Heart left ventricle (tissue), 16 donors: ENCODE measurements around the gene TRIM15. TPM values are rescaled to one million over a fixed set of nuclear protein-coding genes. Genes with fewer than 3 reads are reported as not detected.
"Not testable (repeated sequence)": the region's sequence is repeated elsewhere in the genome, so short reads cannot be mapped to it uniquely, and the experiment has no call there.

Experiments
- ATAC-seq, 4 donors: fragments of 200-7000 bp; cut with Tn5 transposase; one replicate each; pipeline ENCODE4 v1.9.1; 2020 to 2022; ENCODE audit warnings: moderate library complexity in 4 of 4, mild to moderate bottlenecking in 3 of 4, moderate number of reproducible peaks in 1 of 4
- DNase-seq, 5 donors: peaks; one replicate each; pipeline ENCODE4 v3.0.0-alpha.2; 2020
- H3K27ac ChIP-seq, 12 donors: fragments of 200-600 bp; sonication (generic) in 4 of 12; one replicate each; pipeline versions ENCODE4 v1.5.0 to v1.8.0; 2016 to 2022; ENCODE audit warnings: mild to moderate bottlenecking in 2 of 12
- H3K27me3 ChIP-seq, 9 donors: fragments of 200-600 bp; sonication (generic) in 2 of 9; one replicate each; pipeline versions ENCODE4 v1.5.1 to v1.8.0; 2016 to 2022; ENCODE audit warnings: mild to moderate bottlenecking in 3 of 9
- H3K36me3 ChIP-seq, 9 donors: fragments of 200-600 bp; sonication (generic) in 2 of 9; one replicate each; pipeline versions ENCODE4 v1.5.0 to v1.8.0; 2018 to 2022; ENCODE audit warnings: mild to moderate bottlenecking in 2 of 9
- H3K4me1 ChIP-seq, 12 donors: fragments of 200-600 bp; sonication (generic) in 4 of 12; one replicate each; pipeline versions ENCODE4 v1.5.0 to v1.8.0; 2016 to 2022; ENCODE audit warnings: mild to moderate bottlenecking in 3 of 12
- H3K4me3 ChIP-seq, 12 donors: fragments of 200-600 bp; sonication (generic) in 4 of 12; one replicate each; pipeline versions ENCODE4 v1.5.0 to v1.8.0; 2017 to 2022; ENCODE audit warnings: mild to moderate bottlenecking in 9 of 12, moderate library complexity in 4 of 12
- H3K9me3 ChIP-seq, 12 donors: fragments of 200-600 bp; sonication (generic) in 4 of 12; one replicate each; pipeline versions ENCODE4 v1.5.0 to v1.8.0; 2016 to 2022; ENCODE audit warnings: mild to moderate bottlenecking in 1 of 12
- CTCF ChIP-seq, 12 donors: fragments of 200-600 bp; sonication (generic) in 4 of 12; IDR thresholded peaks; one replicate each; pipeline versions ENCODE4 v1.5.0 to v1.8.0; 2018 to 2022; ENCODE audit warnings: antibody characterized with exemption in 12 of 12, mild to moderate bottlenecking in 5 of 12
- POLR2A ChIP-seq, 2 donors: fragments of 450-650 bp; IDR thresholded peaks; one replicate each; pipeline ENCODE4 v1.6.1; 2017; ENCODE audit warnings: antibody characterized with exemption in 2 of 2, mild to moderate bottlenecking in 2 of 2, moderate library complexity in 2 of 2
- WGBS, 4 donors: extraction: QIAGEN DNeasy Blood & Tissue Kit in 2 of 4; methylation state at CpG; one replicate each; pipeline versions ENCODE4 v1.1.5 to v1.1.7; 2013 to 2018; 5-methylcytosine and 5-hydroxymethylcytosine counted together
- intact Hi-C, 10 donors: fragments of 100-400 bp; cut with DNase I; formaldehyde crosslinking; loops; one replicate each; pipeline versions ENCODE4 v1.11.1 to v1.14.2; 2022
- polyA plus RNA-seq, 2 donors: library from polyadenylated mRNA; stranded (reverse); fragments of 200-250 nt; gene quantifications; one replicate each; pipeline ENCODE4 v1.2.3, GENCODE V29; 2013
- total RNA-seq, 9 donors: library from RNA; depleted of rRNA in 2 of 9; stranded (reverse); fragments of >200 nt in 2 of 9; fragmentation: NEBNext Ultra II Directional in 3 of 9; extraction: Animal tissue kit (Norgen Biotek cat#: 25700) in 3 of 9; gene quantifications; one replicate each; pipeline versions ENCODE4 v1.1.0 to v1.2.4, GENCODE V29; 2016 to 2023
- donor health status: ischemic (EF 13 %, LVEDD 7.1; RV severe dilation, severe dysfunction).
- donor health status: healthy with polysubstance abuse.
- donor health status: DM: no; HTN: yes; CAD: no.
- donor health status: DM: no; HTN: no; CAD: no.
- donor health status: ischemic (EF 25% LVEDD 6.9; RV normal size, moderate dysfunction).
- donor health status: ischemic (EF 25% LVEDD 5.7; RV mildly dilated, moderate dysfunction).
- donor health status: healthy.
- donor health status: DM: yes; HTN: yes; CAD: no.
- donor health status: ischemic (EF 35%, LVEDD 5.7; RV mildly dilated, moderate dysfunction).
- donor health status: nonischemic (EF 11% LVEDD 7.7; RV severe dilation, severe dysfunction).
- donor health status: DM: yes; HTN: yes; CAD: no.
- donor health status: PGD.
- donor health status: ischemic (EF 29% LVEDD 5.4; RV normal size, mild dysfunction).
- donor health status: nonischemic (EF 23%, LVEDD 6.1; RV moderate dilation, normal function).

TRIM15 gene
- total and polyA plus RNA-seq, 11 donors: not detected

GRCh38 chr6:30131947-30132497 is 31.3 kb upstream of the TRIM15 start:
- ATAC-seq (no peak), DNase-seq (no peak)
- Histone ChIP-seq H3K27ac (no peak overlapping the region), H3K4me3 (no peak overlapping the region), H3K27me3 (peaks cover 21 to 97% (median 46%) of the 10 kb centered on the region in 9 donors), H3K9me3 (no peaks in the 10 kb centered on the region), H3K36me3 (no peaks in the 10 kb centered on the region), H3K4me1 (peaks cover 0 to 17% (median 4%) of the 10 kb centered on the region in 12 donors)
- no peak for TF ChIP-seq POLR2A (IDR thresholded peaks at IDR 0.05)
- no peak for TF ChIP-seq CTCF (IDR thresholded peaks at IDR 0.05)
- intact Hi-C loops: loop anchor here (1.0 to 5.0 kb wide), 5 partner anchors 29 to 285 kb away; no protein-coding TSS in a partner anchor
- 83 to 90% (median 87%) methylated on average over 2 of the region's 2 CpGs for WGBS, 4 donors

DNA sequence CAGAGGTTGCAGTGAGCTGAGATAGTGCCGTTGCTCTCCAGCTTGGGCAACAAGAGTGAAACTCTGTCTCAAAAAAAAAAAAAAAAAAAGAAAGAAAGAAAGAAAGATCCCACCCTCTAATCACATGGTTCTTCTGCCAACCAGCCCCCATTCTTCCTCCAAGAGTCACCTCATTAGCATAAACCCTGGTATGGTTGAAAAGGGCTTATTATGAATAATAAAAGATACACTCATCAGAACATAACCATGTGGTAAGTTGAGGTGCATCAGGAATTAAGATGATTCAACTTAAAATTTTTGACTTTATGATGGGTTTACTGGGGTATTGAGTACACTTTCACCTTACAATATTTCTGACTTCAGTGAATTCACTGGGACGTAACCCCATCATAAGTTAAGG is 28.2 kb upstream of the TRIM15 start:
- no peak for DNase-seq
- ATAC-seq: no peak
- intact Hi-C loops: no loop called here
- H3K4me3 ChIP-seq: no peak overlapping the region
- TF ChIP-seq POLR2A (IDR thresholded peaks at IDR 0.05): no peak
- no peaks in the 10 kb centered on the region for H3K36me3 ChIP-seq
- H3K4me1 ChIP-seq: peaks cover 0 to 8% (median 0%) of the 10 kb centered on the region in 12 donors
- 83 to 92% (median 87%) methylated on average over 2 of the region's 2 CpGs for WGBS, 4 donors
- peaks cover 6 to 78% (median 24%) of the 10 kb centered on the region in 9 donors for H3K27me3 ChIP-seq
- no peak overlapping the region for H3K27ac ChIP-seq
- no peaks in the 10 kb centered on the region for H3K9me3 ChIP-seq

GRCh38 chr6:30135757-30136156 is 27.6 kb upstream of the TRIM15 start, which contains the start of gene TRIM40:
TRIM40 (plus strand) TSS chr6:30136140; CDS start chr6:30137037, 897 bp downstream.
- H3K4me1 ChIP-seq: peaks cover 0 to 5% (median 0%) of the 10 kb centered on the region in 12 donors
- H3K27ac ChIP-seq: no peak within 1 kb of the TSS
- 55 to 73% (median 70%) methylated on average over 4 of the region's 4 CpGs for whole genome bisulfite sequencing, 4 donors
- intact Hi-C loops: no loop called here
- H3K9me3 ChIP-seq: no peaks in the 10 kb centered on the region
- H3K27me3 ChIP-seq: peaks cover 1 to 72% (median 18%) of the 10 kb centered on the region in 9 donors
- no peaks in the 10 kb centered on the region for H3K36me3 ChIP-seq
- TF ChIP-seq POLR2A (IDR thresholded peaks at IDR 0.05): no peak
- no peak for TF ChIP-seq CTCF (IDR thresholded peaks at IDR 0.05)
- no peak within 1 kb of the TSS for H3K4me3 ChIP-seq
- ATAC-seq (no peak), DNase-seq (no peak)

- TF ChIP-seq POLR2A (IDR thresholded peaks at IDR 0.05): no peak
- TF ChIP-seq CTCF (IDR thresholded peaks at IDR 0.05): no peak
- DNase-seq (no peak), ATAC-seq (peak in 1 of 4 donors; percentile 20)
- Histone ChIP-seq H3K4me3 (no peak overlapping the region), H3K27ac (no peak overlapping the region), H3K9me3 (no peaks in the 10 kb centered on the region), H3K36me3 (no peaks in the 10 kb centered on the region), H3K4me1 (no peaks in the 10 kb centered on the region), H3K27me3 (peaks cover 0 to 62% (median 16%) of the 10 kb centered on the region in 9 donors)
- intact Hi-C loops: no loop called here
- 70 to 79% (median 75%) methylated on average over 6 to 11 of the region's 11 CpGs for WGBS, 4 donors
Measured at GRCh38 chr6:30136570-30137286, 26.6 kb upstream of the TRIM15 start.

DNA sequence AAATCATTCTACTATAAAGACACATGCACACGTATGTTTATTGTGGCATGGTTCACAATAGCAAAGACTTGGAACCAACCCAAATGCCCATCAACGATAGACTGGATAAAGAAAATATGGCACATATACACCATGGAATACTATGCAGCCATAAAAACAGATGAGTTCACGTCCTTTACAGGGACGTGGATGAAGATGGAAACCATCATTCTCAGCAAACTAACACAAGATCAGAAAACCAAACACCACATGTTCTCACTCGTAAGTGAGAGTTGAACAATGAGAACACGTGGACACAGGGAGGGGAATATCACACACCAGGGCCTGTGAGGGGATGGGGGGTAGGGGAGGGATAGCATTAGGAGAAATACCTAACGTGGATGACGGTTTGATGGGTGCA is 23.1 kb upstream of the TRIM15 start:
- H3K9me3 ChIP-seq, H3K27ac ChIP-seq, H3K36me3 ChIP-seq, ATAC-seq, intact Hi-C loops, H3K4me1 ChIP-seq, H3K4me3 ChIP-seq, DNase-seq: not testable (repeated sequence)
- WGBS, 4 donors: 79 to 87% (median 84%) methylated on average over 8 of the region's 8 CpGs
- peaks cover 0 to 51% (median 4%) of the 10 kb centered on the region in 9 donors for H3K27me3 ChIP-seq
